ENCODE measurements around the gene LRRC7. TPM values are rescaled to one million over a fixed set of nuclear protein-coding genes. Genes with fewer than 3 reads are reported as not detected.

The LRRC7 gene
- total and polyA plus RNA-seq, 2 of the 8 experiments (the other 6 are each of a cell fraction or from before 2014, with no cell fraction given): 0.03 to 0.17 TPM

GRCh38 chr1:69858534-69858933, 290.8 kb downstream of the LRRC7 start:
- Histone ChIP-seq H3K14ac (ENCODE audit: insufficient read length) (no peak overlapping the region), H3K4me3 (ENCODE audit: extremely low read depth in 1 of 4, insufficient read depth in 2 of 4, low read depth in 3 of 4, low read length in 4 of 4) (no peak overlapping the region), H2BK120ac (replicated peaks; ENCODE audit: low read depth, low read length) (no peak overlapping the region), H3K56ac (replicated peaks; ENCODE audit: insufficient read length, low read depth, low read length) (no peak overlapping the region), H3K9ac (replicated peaks in 1 of 4; ENCODE audit: extremely low read depth in 1 of 4, low read depth in 3 of 4, low read length in 3 of 4) (no peak overlapping the region), H2BK12ac (ENCODE audit: low read depth, low read length) (no peak overlapping the region), H2BK15ac (ENCODE audit: low read length) (no peak overlapping the region), H3K4me1 (replicated peaks in 1 of 4; ENCODE audit: control insufficient read depth in 3 of 4, insufficient read depth in 4 of 4, low read length in 3 of 4) (no peaks in the 10 kb centered on the region; a peak in 2 of 7 replicates), H3K18ac (ENCODE audit: extremely low read depth, low read length) (no peak overlapping the region), H3K4ac (replicated peaks; ENCODE audit: insufficient read length, low read depth, low read length) (no peak overlapping the region), H3K27me3 (replicated peaks in 1 of 4; ENCODE audit: control insufficient read depth in 3 of 4, extremely low read depth in 1 of 4, insufficient read depth in 3 of 4, low read length in 3 of 4) (no peaks in the 10 kb centered on the region), H4K20me1 (replicated peaks in 1 of 2; ENCODE audit: control insufficient read depth in 1 of 2, insufficient read depth in 2 of 2, low read length in 2 of 2) (no peaks in the 10 kb centered on the region), H4K5ac (ENCODE audit: insufficient read length, low read depth, low read length) (no peak overlapping the region), H3K4me2 (ENCODE audit: insufficient read depth in 1 of 2, low read depth in 2 of 2, low read length in 2 of 2) (no peak overlapping the region), H3K36me3 (ENCODE audit: control insufficient read depth in 2 of 4, insufficient read depth in 4 of 4, low read length in 3 of 4) (no peaks in the 10 kb centered on the region), H3K23ac (ENCODE audit: insufficient read length) (no peak overlapping the region), H3K23me2 (ENCODE audit: low read depth, low read length) (no peaks in the 10 kb centered on the region), H2AFZ (ENCODE audit: low read length) (no peak overlapping the region), H3K9me3 (ENCODE audit: insufficient read depth in 2 of 2, low read depth in 1 of 2, low read length in 1 of 2) (no peaks in the 10 kb centered on the region), H2AK5ac (ENCODE audit: low read depth, low read length) (no peak overlapping the region), H3K79me2 (ENCODE audit: control insufficient read depth in 1 of 2, insufficient read depth in 2 of 2, low read length in 2 of 2) (no peaks in the 10 kb centered on the region), H3K79me1 (ENCODE audit: low read depth, low read length) (no peaks in the 10 kb centered on the region), H3K27ac (ENCODE audit: low read depth, low read length) (no peak overlapping the region), H2BK5ac (ENCODE audit: low read depth, low read length) (no peak overlapping the region), H4K91ac (replicated peaks; ENCODE audit: insufficient read length, low read length) (no peak overlapping the region), H2BK20ac (ENCODE audit: low read length) (no peak overlapping the region), H4K8ac (ENCODE audit: extremely low read depth, insufficient read depth, low read length) (no peak overlapping the region)
- WGBS, 2 experiments (ENCODE audit: extremely low coverage in 1 of 2, insufficient coverage in 1 of 2, insufficient read length in 1 of 2, insufficient replicate concordance in 2 of 2, low coverage in 1 of 2, low lambda C conversion rate in 2 of 2, missing lambda C conversion rate in 1 of 2): 100% methylated on average over 1 of the region's 1 CpG; no CpG with 5 or more reads in 1 of the 2 experiments
- DNase-seq (ENCODE audit: low read depth in 1 of 2, low spot score in 2 of 2) (no peak), FAIRE-seq (no peak)
- POLR2A ChIA-PET (ENCODE audit: partially characterized antibody): no interaction called here
- CTCF ChIA-PET (ENCODE audit: partially characterized antibody): no interaction called here
- no peak for TF ChIP-seq KDM4A (IDR thresholded peaks at IDR 0.05; ENCODE audit: low read depth, low read length, severe bottlenecking)
- TF ChIP-seq EP300 (IDR thresholded peaks at IDR 0.05; ENCODE audit: borderline replicate concordance in 1 of 2, low read depth in 2 of 2, low read length in 2 of 2): no peak
- no peak for TF ChIP-seq YY1 (IDR thresholded peaks at IDR 0.05; ENCODE audit: low read depth, low read length)
- no peak for TF ChIP-seq JUND (IDR thresholded peaks at IDR 0.05; ENCODE audit: low read length)
- no peak for TF ChIP-seq CBX8 (IDR thresholded peaks at IDR 0.05; ENCODE audit: borderline replicate concordance, low read depth, low read length)
- TF ChIP-seq BRCA1 (IDR thresholded peaks at IDR 0.05; ENCODE audit: low read depth, low read length): no peak
- TF ChIP-seq SRF (IDR thresholded peaks at IDR 0.05; ENCODE audit: low read depth, low read length): no peak
- no peak for TF ChIP-seq CBX5 (IDR thresholded peaks at IDR 0.05; ENCODE audit: low read depth, low read length)
- TF ChIP-seq ASH2L (IDR thresholded peaks at IDR 0.05; ENCODE audit: low read length): no peak
- TF ChIP-seq NRF1 (IDR thresholded peaks at IDR 0.05; ENCODE audit: low read depth, low read length): no peak
- no peak for TF ChIP-seq SIN3A (conservative IDR thresholded peaks at IDR 0.05 in 1 of 2, IDR thresholded peaks at IDR 0.05 in 1 of 2; ENCODE audit: low read depth in 1 of 2, low read length in 2 of 2)
- TF ChIP-seq RNF2 (IDR thresholded peaks at IDR 0.05; ENCODE audit: borderline replicate concordance, low read depth, low read length, missing control alignments, poor library complexity, severe bottlenecking): no peak
- no peak for TF ChIP-seq RAD21 (IDR thresholded peaks at IDR 0.05 in 1 of 2, conservative IDR thresholded peaks at IDR 0.05 in 1 of 2; ENCODE audit: low read depth in 2 of 2, low read length in 2 of 2)
- no peak for TF ChIP-seq ZNF274 (IDR thresholded peaks at IDR 0.05; ENCODE audit: borderline replicate concordance, extremely low read depth, low read length)
